Upper lobe of left lung (tissue), 6 donors: Measurements from ENCODE around the gene ADAM19. TPM values are rescaled to one million over a fixed set of nuclear protein-coding genes. Genes with fewer than 3 reads are reported as not detected.

Experiments
- ATAC-seq, 2 donors: fragments of 200-7000 bp; cut with Tn5 transposase; one replicate each; pipeline ENCODE4 v1.9.1; 2022; ENCODE audit warnings: mild to moderate bottlenecking in 2 of 2, moderate library complexity in 2 of 2; ENCODE audit not compliant: low FRiP score in 2 of 2
- DNase-seq, 2 donors: peaks; one replicate each; pipeline ENCODE4 v3.0.0-alpha.2; 2019 to 2020
- H3K27ac ChIP-seq, 4 donors: fragments of 200-600 bp; sonication (generic); one replicate each; pipeline ENCODE4 v1.5.1; 2016 to 2019
- H3K27me3 ChIP-seq, 4 donors: fragments of 200-600 bp; sonication (generic); one replicate each; pipeline ENCODE4 v1.5.1; 2017 to 2019
- H3K36me3 ChIP-seq, 4 donors: fragments of 200-600 bp; sonication (generic); one replicate each; pipeline ENCODE4 v1.5.1; 2016 to 2019
- H3K4me1 ChIP-seq, 4 donors: fragments of 200-600 bp; sonication (generic); one replicate each; pipeline ENCODE4 v1.5.1; 2018 to 2019
- H3K4me3 ChIP-seq, 4 donors: fragments of 200-600 bp; sonication (generic); one replicate each; pipeline ENCODE4 v1.5.1; 2017 to 2019; ENCODE audit warnings: mild to moderate bottlenecking in 2 of 4, moderate library complexity in 1 of 4
- H3K9me3 ChIP-seq, 4 donors: fragments of 200-600 bp; sonication (generic); one replicate each; pipeline ENCODE4 v1.5.1; 2018 to 2019
- CTCF ChIP-seq, 6 experiments: fragments of 450-650 bp in 4 of 6; fragments of 200-600 bp in 2 of 6; sonication (generic) in 2 of 6; IDR thresholded peaks; one replicate each; pipeline ENCODE4 v1.5.1; 2016 to 2019; ENCODE audit warnings: antibody characterized with exemption in 6 of 6
- EP300 ChIP-seq, 4 donors: sonication (generic); formaldehyde crosslinking; IDR thresholded peaks; one replicate each; pipeline ENCODE4 v1.5.1; 2017; ENCODE audit warnings: antibody characterized with exemption in 4 of 4, control low read depth in 2 of 4
- POLR2A ChIP-seq, 4 donors: fragments of 450-650 bp; IDR thresholded peaks; one replicate each; pipeline ENCODE4 v1.5.1; 2016 to 2017; ENCODE audit warnings: antibody characterized with exemption in 4 of 4, mild to moderate bottlenecking in 2 of 4
- POLR2AphosphoS5 ChIP-seq, 2 donors: sonication (generic); formaldehyde crosslinking; IDR thresholded peaks; one replicate each; pipeline ENCODE4 v1.5.1; 2017; ENCODE audit warnings: antibody characterized with exemption in 2 of 2
- WGBS, 2 donors: methylation state at CpG; one replicate each; pipeline ENCODE4 v1.1.5; 2017 to 2018; 5-methylcytosine and 5-hydroxymethylcytosine counted together
- total RNA-seq, 6 donors: library from RNA; depleted of rRNA in 4 of 6; stranded (reverse); fragments of >200 nt in 4 of 6; gene quantifications; one replicate each; pipeline versions ENCODE4 v1.1.0 to v1.2.1, GENCODE V29; 2016 to 2021
- donor health status: DM: no; HTN: no; CAD: no; lungs with moderate emphysema.
- donor health status: DM: no; HTN: yes; CAD: no; lungs with severe emphysema.

Gene ADAM19
- total RNA-seq, 6 donors from 2014 or later = 5.5 to 17.0 (median 7.1) TPM

- 81 to 84% methylated on average over 5 of the region's 5 CpGs for WGBS, 2 donors
- Histone ChIP-seq H3K9me3 (no peaks in the 10 kb centered on the region), H3K4me1 (peaks cover 0 to 4% (median 0%) of the 10 kb centered on the region in 4 donors), H3K36me3 (no peaks in the 10 kb centered on the region), H3K27me3 (no peaks in the 10 kb centered on the region), H3K4me3 (no peak overlapping the region), H3K27ac (no peak overlapping the region)
- no peak for ATAC-seq
- TF ChIP-seq POLR2A (IDR thresholded peaks at IDR 0.05) (no peak), CTCF (IDR thresholded peaks at IDR 0.05) (no peak), POLR2AphosphoS5 (IDR thresholded peaks at IDR 0.05) (no peak), EP300 (IDR thresholded peaks at IDR 0.05) (no peak)
- no peak for DNase-seq
These were observed 35.4 kb upstream of the ADAM19 start for GRCh38 chr5:157610990-157611389.

- WGBS, 2 donors = 71 to 72% methylated on average over 8 of the region's 8 CpGs
- Histone ChIP-seq H3K4me3 (no peak overlapping the region), H3K27ac (no peak overlapping the region)
These were observed 33.5 kb upstream of the ADAM19 start for GRCh38 chr5:157608972-157609565.

GRCh38 chr5:157607371-157608161 is 32.0 kb upstream of the ADAM19 start:
- WGBS, 2 donors = 71 to 75% methylated on average over 7 of the region's 7 CpGs
- no peaks in the 10 kb centered on the region for H3K27me3 ChIP-seq
- H3K4me3 ChIP-seq = no peak overlapping the region
- H3K9me3 ChIP-seq = no peaks in the 10 kb centered on the region
- DNase-seq (no peak), ATAC-seq (no peak)
- H3K27ac ChIP-seq = no peak overlapping the region
- no peaks in the 10 kb centered on the region for H3K36me3 ChIP-seq
- H3K4me1 ChIP-seq = peaks cover 0 to 4% (median 0%) of the 10 kb centered on the region in 4 donors
- TF ChIP-seq CTCF (IDR thresholded peaks at IDR 0.05) (no peak), EP300 (IDR thresholded peaks at IDR 0.05) (no peak), POLR2A (IDR thresholded peaks at IDR 0.05) (no peak), POLR2AphosphoS5 (IDR thresholded peaks at IDR 0.05) (no peak)

More at GRCh38 chr5:157608972-157609565, 33.5 kb upstream of the ADAM19 start:
- no peak for TF ChIP-seq POLR2AphosphoS5 (IDR thresholded peaks at IDR 0.05)
- TF ChIP-seq POLR2A (IDR thresholded peaks at IDR 0.05) = no peak
- Histone ChIP-seq H3K27me3 (no peaks in the 10 kb centered on the region), H3K4me1 (peaks cover 0 to 4% (median 0%) of the 10 kb centered on the region in 4 donors), H3K36me3 (no peaks in the 10 kb centered on the region), H3K9me3 (no peaks in the 10 kb centered on the region)
- DNase-seq (no peak), ATAC-seq (no peak)

- H3K36me3 ChIP-seq = no peaks in the 10 kb centered on the region
- H3K27ac ChIP-seq = no peak overlapping the region
- no peak for DNase-seq
- ATAC-seq = no peak
- no peak for TF ChIP-seq POLR2AphosphoS5 (IDR thresholded peaks at IDR 0.05)
- TF ChIP-seq POLR2A (IDR thresholded peaks at IDR 0.05) = no peak
- TF ChIP-seq EP300 (IDR thresholded peaks at IDR 0.05) = no peak
- TF ChIP-seq CTCF (IDR thresholded peaks at IDR 0.05) = no peak
- H3K4me3 ChIP-seq = no peak overlapping the region
- H3K27me3 ChIP-seq = no peaks in the 10 kb centered on the region
- H3K4me1 ChIP-seq = peaks cover 0 to 4% (median 0%) of the 10 kb centered on the region in 4 donors
- 97 to 100% methylated on average over 2 of the region's 2 CpGs for WGBS, 2 donors
- H3K9me3 ChIP-seq = no peaks in the 10 kb centered on the region
These were observed 30.5 kb upstream of the ADAM19 start for GRCh38 chr5:157606046-157606445.

- no peaks in the 10 kb centered on the region for H3K9me3 ChIP-seq
- TF ChIP-seq POLR2AphosphoS5 (IDR thresholded peaks at IDR 0.05) (no peak), POLR2A (IDR thresholded peaks at IDR 0.05) (no peak), CTCF (IDR thresholded peaks at IDR 0.05) (no peak), EP300 (IDR thresholded peaks at IDR 0.05) (no peak)
- peaks cover 0 to 4% (median 0%) of the 10 kb centered on the region in 4 donors for H3K4me1 ChIP-seq
- no peaks in the 10 kb centered on the region for H3K27me3 ChIP-seq
- H3K27ac ChIP-seq = peak overlapping the region in 1 of 4 donors; percentile 9
- H3K4me3 ChIP-seq = no peak overlapping the region
- peak in 1 of 2 donors; percentile 78 for ATAC-seq
- 77 to 79% methylated on average over 12 of the region's 12 CpGs for WGBS, 2 donors
- H3K36me3 ChIP-seq = no peaks in the 10 kb centered on the region
- DNase-seq = no peak
These were observed 28.0 kb upstream of the ADAM19 start for GRCh38 chr5:157603333-157604190.
